GM06990 (cell line): ENCODE measurements around the gene MTHFD1L.

Experiments
- DNase-seq: peaks from one replicate; pipeline ENCODE4 v3.0.0-alpha.2; 2011; ENCODE audit not compliant: insufficient read length; ENCODE audit errors: extremely low read depth
- H3K27me3 ChIP-seq: replicated peaks from 2 replicates; pipeline ENCODE4 v1.6.0; 2011; ENCODE audit warnings: low read length; ENCODE audit not compliant: control insufficient read depth, insufficient read depth
- H3K36me3 ChIP-seq: 2 replicates; pipeline ENCODE4 v1.5.1; 2011; ENCODE audit warnings: low read length; ENCODE audit not compliant: control insufficient read depth, insufficient read depth
- H3K4me3 ChIP-seq: replicated peaks from 2 replicates; pipeline ENCODE4 v1.5.1; 2011; ENCODE audit warnings: low read depth, mild to moderate bottlenecking, control low read depth, low read length
- CTCF ChIP-seq: IDR thresholded peaks from 2 replicates; pipeline ENCODE4 v1.5.1; 2011; ENCODE audit warnings: low read length, control low read depth, mild to moderate bottlenecking, inconsistent platforms; ENCODE audit not compliant: insufficient read depth, poor library complexity, severe bottlenecking

Gene MTHFD1L

GRCh38 chr6:151131324-151132007 is 266.0 kb downstream of the MTHFD1L start:
- no peak overlapping the region for H3K4me3 ChIP-seq
- DNase-seq, result no peak

DNA sequence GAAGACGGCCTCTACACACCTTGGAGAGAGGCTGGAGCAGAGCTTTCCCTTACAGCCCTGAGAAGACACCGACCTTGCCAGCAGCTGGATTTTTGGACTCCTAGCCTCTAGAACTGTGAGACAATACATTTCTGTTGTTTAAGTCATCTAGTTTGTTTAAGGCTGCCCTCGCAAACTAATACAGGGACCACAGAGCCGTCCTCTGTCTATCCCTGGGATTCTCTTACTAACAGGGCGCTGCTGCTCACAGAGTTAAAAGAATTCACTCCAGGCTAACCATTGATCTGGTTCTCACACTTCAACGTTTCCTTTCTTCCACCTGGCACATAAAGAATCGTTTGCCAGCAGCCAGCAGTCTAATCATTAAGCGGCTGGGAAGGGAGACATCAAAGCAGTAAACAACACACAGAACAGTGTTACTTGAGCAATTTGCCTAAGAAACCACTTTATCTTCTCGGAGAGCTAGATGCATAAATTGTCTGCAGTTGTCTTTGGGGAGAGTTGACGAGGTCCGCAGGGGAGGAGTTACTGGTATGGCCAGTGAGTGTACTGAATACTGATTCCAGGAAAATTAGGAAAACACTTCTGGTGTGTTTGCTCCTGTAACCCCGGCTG is 270.7 kb downstream of the MTHFD1L start:
- no peaks in the 10 kb centered on the region for H3K27me3 ChIP-seq

More at GRCh38 chr6:151131324-151132007, 266.0 kb downstream of the MTHFD1L start:
- no peak for TF ChIP-seq CTCF
- Histone ChIP-seq H3K27me3 (no peaks in the 10 kb centered on the region), H3K36me3 (no peaks in the 10 kb centered on the region)

DNA sequence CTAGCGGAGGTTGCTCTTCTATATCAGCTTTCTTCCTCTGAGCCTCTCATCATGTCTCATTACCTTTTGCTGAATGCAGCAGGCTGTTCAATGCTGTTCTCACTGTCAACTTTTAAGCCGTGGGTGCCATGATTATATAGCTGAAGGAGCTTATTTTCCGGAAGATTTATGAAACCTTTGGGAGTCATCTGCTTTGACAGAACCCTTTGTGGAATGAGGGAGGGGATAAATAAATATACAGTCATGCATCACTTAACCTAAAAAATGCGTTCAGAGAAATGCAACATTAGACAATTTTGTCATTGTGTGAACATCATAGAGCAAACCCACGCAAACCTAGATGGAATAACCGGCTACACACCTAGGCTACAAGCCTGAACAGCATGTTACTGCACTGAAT is 272.0 kb downstream of the MTHFD1L start:
- no peak for DNase-seq
- Histone ChIP-seq H3K36me3 (no peaks in the 10 kb centered on the region), H3K27me3 (no peaks in the 10 kb centered on the region), H3K4me3 (no peak overlapping the region)
- TF ChIP-seq CTCF, result no peak

More for the DNA sequence above, 270.7 kb downstream of the MTHFD1L start:
- Histone ChIP-seq H3K36me3 (no peaks in the 10 kb centered on the region), H3K4me3 (no peak overlapping the region)
- no peak for TF ChIP-seq CTCF
- no peak for DNase-seq

DNA sequence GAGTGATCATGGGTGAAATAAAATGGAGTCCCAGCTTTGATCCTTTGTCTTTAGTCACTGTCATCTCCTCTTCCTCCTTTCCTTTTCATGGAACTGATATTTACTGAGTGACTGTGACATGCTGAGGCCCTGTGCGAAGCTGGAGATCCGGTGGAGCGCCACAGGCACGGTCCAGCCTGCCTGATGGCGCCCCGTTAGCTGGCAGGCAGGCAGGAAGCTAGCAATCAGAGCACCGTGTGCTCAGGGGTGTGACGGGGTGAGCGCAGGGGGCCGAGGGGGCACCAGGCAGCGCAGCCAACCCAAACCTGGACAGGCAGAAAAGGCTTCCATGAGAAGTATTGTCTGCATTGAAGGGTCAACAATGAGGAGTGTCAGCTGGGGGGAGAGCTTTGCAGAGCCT is 274.0 kb downstream of the MTHFD1L start:
- DNase-seq, result no peak
- no peaks in the 10 kb centered on the region for H3K27me3 ChIP-seq

DNA sequence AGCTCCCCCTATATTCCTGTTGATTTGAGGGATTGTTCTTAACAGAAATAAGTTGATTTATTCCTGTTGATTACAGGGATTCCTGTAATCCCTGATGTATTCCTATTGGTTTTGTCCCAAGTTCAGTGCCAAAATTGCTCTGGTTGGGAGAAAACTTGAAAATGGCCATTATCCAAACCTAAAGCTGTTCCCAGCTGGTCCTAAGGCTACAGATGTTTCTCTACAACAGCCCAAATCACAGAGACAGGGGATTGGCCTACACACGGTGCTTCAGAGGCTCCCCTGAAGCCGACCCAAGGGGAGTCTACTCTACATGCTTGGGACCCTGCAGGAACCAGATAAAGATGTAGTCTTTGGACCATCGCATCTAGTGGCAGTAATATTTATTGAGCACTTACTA is 275.3 kb downstream of the MTHFD1L start:
- Histone ChIP-seq H3K27me3 (no peaks in the 10 kb centered on the region), H3K36me3 (no peaks in the 10 kb centered on the region), H3K4me3 (no peak overlapping the region)
- DNase-seq, result no peak
- no peak for TF ChIP-seq CTCF

More for the DNA sequence above, 274.0 kb downstream of the MTHFD1L start:
- Histone ChIP-seq H3K36me3 (no peaks in the 10 kb centered on the region), H3K4me3 (no peak overlapping the region)
- TF ChIP-seq CTCF, result no peak
